GM21526 (cell line): ENCODE results near the gene METTL1.

Source experiments
- ATAC-seq: cut with Tn5 transposase; IDR thresholded peaks from one replicate; pipeline ENCODE4 v1.9.1; 2021; ENCODE audit warnings: moderate library complexity; ENCODE audit not compliant: unreplicated experiment, low FRiP score

METTL1 gene

GRCh38 chr12:57739914-57740538 is 31.9 kb downstream of the METTL1 start:
- no peak for ATAC-seq

GRCh38 chr12:57739387-57739786 is 32.5 kb downstream of the METTL1 start:
- ATAC-seq: no peak

GRCh38 chr12:57738661-57739237 is 33.2 kb downstream of the METTL1 start, which contains the start of gene AGAP2:
Gene AGAP2 (minus strand): TSS chr12:57738742. CDS start chr12:57738246, 496 bp downstream.
- ATAC-seq: no peak

DNA sequence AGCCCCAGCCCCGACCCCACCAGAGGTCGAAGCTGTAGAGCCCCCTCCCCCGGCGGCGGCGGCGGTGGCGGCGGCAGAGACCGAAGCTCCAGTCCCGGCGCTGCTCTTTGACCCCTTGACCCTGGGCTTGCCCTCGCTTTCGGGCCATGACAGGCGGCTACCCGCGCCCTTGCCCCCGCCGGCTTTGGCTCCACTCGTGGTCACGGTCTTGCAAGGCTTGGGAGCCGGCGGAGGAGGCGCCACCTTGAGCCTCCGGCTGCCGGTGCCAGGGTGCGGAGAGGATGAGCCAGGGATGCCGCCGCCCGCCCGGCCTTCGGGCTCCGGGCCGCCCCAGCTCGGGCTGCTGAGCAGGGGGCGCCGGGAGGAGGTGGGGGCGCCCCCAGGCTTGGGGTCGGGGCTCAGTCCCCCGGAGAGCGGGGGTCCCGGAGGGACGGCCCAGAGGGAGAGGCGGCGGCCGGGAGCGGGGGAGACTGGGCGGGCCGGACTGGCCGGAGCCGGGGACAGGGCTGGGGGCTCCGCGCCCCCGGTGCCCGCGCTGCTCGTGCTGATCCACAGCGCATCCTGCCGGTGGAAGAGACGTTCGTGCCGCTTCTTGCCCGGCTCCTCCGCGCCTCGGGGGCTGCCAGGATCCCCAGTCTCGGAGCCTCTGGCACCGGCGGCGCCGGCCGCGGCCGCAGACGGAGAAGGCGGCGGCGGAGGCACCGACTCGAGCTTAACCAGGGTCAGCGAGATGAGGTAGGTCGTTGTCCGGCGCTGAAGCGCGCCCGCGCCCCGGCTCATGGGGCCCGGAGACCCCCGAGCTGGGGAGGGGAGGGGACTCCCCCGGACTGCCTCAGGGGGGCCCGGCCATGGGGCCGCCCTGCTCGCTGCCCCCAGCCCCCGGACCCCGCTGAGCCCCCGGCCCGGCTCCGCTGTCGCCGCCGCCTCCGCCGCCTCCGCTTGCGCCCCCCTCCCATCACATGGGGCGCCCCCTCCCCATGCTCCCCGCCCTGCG is 34.1 kb downstream of the METTL1 start:
- no peak for ATAC-seq

GRCh38 chr12:57736741-57737466 is 35.0 kb downstream of the METTL1 start:
- ATAC-seq: no peak

GRCh38 chr12:57735952-57736740 is 35.8 kb downstream of the METTL1 start:
- ATAC-seq: no peak

DNA sequence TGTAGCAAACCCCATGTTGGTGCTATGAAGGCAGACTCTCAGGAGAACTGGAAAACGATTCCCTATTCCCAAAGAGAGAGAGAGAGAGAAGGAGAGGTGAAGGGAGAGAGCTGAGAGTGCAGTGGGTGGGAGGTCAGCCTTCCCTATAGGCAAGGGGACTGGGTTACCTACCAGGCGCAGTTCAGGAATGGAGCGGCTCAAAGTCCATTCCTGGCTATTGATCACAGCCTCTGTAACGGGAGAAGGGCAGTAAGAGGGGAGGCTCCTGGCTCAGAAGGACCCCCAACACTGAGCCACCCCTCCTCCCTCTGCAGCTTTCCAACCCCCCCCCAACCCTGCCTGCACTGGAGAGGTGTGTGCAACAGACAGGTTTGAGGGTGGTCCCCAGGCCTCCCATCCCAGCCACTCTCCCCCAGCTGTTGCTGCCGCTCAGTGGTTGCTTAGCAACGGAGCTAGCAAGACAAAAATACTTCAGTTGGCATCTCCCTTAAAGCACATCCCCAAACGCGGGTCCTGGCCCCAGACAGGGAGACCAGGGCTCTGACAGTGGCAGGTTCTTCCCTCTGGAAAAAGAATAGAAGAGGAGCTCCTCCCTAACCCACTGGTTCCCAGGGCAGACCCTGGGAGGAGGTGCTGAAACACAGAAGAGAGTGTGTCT is 36.6 kb downstream of the METTL1 start:
- no peak for ATAC-seq

- ATAC-seq: no peak
These were observed 37.3 kb downstream of the METTL1 start for GRCh38 chr12:57734591-57734990.

GRCh38 chr12:57733928-57734327 is 38.0 kb downstream of the METTL1 start:
- no peak for ATAC-seq

- no peak for ATAC-seq
These were observed 38.9 kb downstream of the METTL1 start for GRCh38 chr12:57732726-57733593.

DNA sequence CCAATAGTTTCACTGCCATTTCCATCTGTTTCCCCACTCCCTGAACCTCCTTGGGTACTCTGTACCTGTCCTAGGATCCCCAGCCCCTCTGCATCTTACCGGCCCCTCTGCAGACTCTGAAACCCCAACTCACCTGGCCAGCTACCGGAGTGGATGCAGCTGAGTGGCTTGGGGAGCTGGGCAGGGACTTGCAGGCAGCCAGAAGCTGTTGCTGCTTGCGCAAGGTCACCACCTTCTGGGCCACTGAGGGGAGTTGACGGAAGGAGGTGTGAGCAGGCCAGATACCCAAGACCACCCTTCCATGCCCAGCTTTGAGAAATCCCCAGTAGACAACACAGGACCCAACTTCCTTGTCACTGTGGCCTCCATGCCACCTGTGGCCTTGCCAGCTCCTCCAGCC is 39.6 kb downstream of the METTL1 start:
- ATAC-seq: no peak

GRCh38 chr12:57731411-57732080 is 40.4 kb downstream of the METTL1 start:
- ATAC-seq: no peak

GRCh38 chr12:57730336-57731067 is 41.4 kb downstream of the METTL1 start:
- ATAC-seq: no peak

DNA sequence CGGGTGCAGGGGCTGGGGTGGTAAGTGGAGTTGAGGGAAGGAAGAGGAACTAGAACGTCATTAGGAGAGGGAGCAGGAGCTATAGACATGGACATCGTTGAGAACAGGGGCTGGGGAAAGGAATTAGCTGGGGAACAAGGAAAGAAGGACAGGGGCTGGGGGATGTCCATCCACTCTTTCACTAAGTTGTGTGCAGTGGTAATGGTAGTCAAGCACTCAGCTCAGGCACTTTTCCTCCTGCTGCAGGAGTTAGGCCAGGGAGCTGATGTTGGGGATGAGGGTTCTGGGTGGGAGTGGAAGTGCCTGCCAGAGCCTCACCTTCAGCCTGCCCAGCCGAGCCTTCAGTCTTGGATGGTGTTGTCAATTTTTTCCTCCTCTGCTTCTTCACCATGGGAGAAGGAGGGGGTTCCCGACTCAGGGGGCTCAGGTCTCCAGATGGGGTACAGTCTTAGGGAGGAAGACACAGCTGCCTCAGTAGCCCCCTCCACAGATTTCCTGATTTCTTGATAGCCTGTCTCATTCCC is 42.5 kb downstream of the METTL1 start:
- ATAC-seq: no peak

GRCh38 chr12:57727758-57728395 is 44.0 kb downstream of the METTL1 start:
- ATAC-seq: no peak
